Ovary (tissue), 3 donors: ENCODE results near the gene CPEB4.

ENCODE experiments used
- CTCF ChIP-seq, 3 donors: fragments of 450-650 bp in 2 of 3; fragments of 200-600 bp in 1 of 3; IDR thresholded peaks; one replicate each; pipeline versions ENCODE4 v1.5.1 to v1.8.0; 2016 to 2022; ENCODE audit warnings: antibody characterized with exemption in 3 of 3, mild to moderate bottlenecking in 1 of 3
- EP300 ChIP-seq: sonication (generic); formaldehyde crosslinking; IDR thresholded peaks from one replicate; pipeline ENCODE4 v1.6.1; 2017; ENCODE audit warnings: antibody characterized with exemption
- POLR2A ChIP-seq: fragments of 450-650 bp; IDR thresholded peaks from one replicate; pipeline ENCODE4 v1.6.1; 2017; ENCODE audit warnings: antibody characterized with exemption, mild to moderate bottlenecking, moderate library complexity
- donor health status: DM: no; HTN: no; CAD: no.

- TF ChIP-seq CTCF (IDR thresholded peaks at IDR 0.05) (no peak), POLR2A (no peak), EP300 (no peak)
Observed at GRCh38 chr5:173972607-173972924, 84.4 kb downstream of the CPEB4 start.
